MG63 (cell line): ENCODE data around the gene PCID2. TPM values are rescaled to one million over a fixed set of nuclear protein-coding genes. Genes with fewer than 3 reads are reported as not detected.
"Not testable (repeated sequence)": the region's sequence is repeated elsewhere in the genome, so short reads cannot be mapped to it uniquely, and the experiment has no call there.

Experiments
- DNase-seq: peaks from one replicate; pipeline ENCODE4 v3.0.0-alpha.2; 2020
- H3K27me3 ChIP-seq: fragments of 250-450 bp; sonication (Bioruptor Pico); 2 replicates; pipeline ENCODE4 v1.5.1; 2020; ENCODE audit warnings: mild to moderate bottlenecking, moderate library complexity
- H3K36me3 ChIP-seq: fragments of 250-450 bp; sonication (Bioruptor Pico); 2 replicates; pipeline ENCODE4 v1.5.1; 2020; ENCODE audit warnings: mild to moderate bottlenecking, moderate library complexity
- H3K4me3 ChIP-seq: fragments of 250-450 bp; sonication (Bioruptor Pico); 2 replicates; pipeline ENCODE4 v1.5.1; 2020; ENCODE audit warnings: mild to moderate bottlenecking, moderate library complexity
- H3K9me3 ChIP-seq: fragments of 250-450 bp; sonication (Bioruptor Pico); 2 replicates; pipeline ENCODE4 v1.5.1; 2020; ENCODE audit warnings: mild to moderate bottlenecking, moderate library complexity
- total RNA-seq: library from RNA; depleted of rRNA; stranded (reverse); fragments of >200 nt; shearing (Covaris generic); gene quantifications from 2 replicates; pipeline ENCODE4 v1.2.3, GENCODE V29; 2014; ENCODE audit warnings: low replicate concordance

Gene PCID2
- total RNA-seq, 1 experiment from 2014 or later, result 106 TPM

DNA sequence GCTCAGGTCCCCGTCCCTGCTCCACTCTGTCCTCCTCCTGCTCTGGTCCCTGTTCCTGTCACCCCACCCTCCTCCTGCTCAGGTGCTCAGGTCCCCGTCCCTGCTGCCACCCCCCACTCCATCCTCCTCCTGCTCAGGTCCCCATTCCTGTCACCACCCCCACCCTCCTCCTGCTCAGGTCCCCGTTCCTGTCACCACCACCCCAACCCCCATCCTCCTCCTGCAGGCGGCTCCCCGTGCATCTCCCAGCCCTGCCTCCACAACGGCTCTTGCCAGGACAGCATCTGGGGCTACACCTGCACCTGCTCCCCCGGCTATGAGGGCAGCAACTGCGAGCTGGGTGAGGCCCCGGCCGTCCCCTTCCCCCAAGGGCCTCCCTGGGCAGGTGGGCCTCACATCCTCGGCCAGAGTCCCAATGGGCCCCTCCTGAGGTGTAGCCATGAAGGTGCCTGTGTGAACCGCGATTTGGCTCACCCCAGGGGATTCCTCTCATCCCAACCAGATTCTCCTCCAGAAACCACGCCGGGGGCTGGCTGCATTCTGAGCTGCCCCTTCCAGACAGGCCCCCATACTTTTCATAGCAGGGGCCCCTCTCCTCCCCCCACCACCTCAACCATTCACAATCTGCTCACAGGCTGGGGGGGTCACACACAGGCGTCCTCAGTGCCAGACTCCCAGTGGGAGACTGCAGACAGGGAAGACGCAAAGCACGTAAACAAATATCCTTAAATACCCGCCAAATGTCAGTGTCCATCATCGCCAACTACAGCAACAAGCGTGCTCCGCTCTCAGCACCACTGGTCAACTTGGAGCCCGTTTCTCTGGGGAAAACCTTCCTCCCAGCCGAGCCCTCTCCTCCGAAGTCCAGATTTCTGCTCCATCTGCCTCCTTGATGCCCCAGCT, 45.4 kb downstream of the PCID2 start:
- Histone ChIP-seq H3K4me3 (no peak overlapping the region), H3K9me3 (no peaks in the 10 kb centered on the region), H3K36me3 (peaks cover 11% of the 10 kb centered on the region; the same call in 1 of the 2 replicates), H3K27me3 (peaks cover 9% of the 10 kb centered on the region)
- DNase-seq, result no peak

- H3K36me3 ChIP-seq, H3K27me3 ChIP-seq, DNase-seq, H3K9me3 ChIP-seq, H3K4me3 ChIP-seq: not testable (repeated sequence)
These were observed 46.5 kb downstream of the PCID2 start for GRCh38 chr13:113161975-113162374.

DNA sequence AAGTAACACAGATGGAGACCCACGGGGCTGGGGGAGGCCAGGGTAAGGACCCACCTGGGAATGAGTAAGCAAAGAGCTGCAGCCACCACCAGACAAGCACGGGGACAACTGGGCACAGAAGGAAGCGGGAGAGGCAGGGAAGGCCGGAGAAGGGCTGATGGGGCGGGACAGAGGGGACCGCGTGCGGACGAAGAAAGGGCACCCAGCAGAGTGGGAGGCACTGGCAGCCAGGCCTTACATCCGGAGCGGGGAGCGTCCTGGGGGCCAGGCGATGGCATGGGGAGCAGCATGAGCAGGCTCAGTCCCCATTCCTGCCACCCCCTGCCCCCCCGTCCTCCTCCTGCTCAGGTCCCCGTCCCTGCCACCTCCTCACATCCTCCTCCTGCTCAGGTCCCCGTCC, 47.0 kb downstream of the PCID2 start:
- H3K27me3 ChIP-seq, result peaks cover 9% of the 10 kb centered on the region
- H3K36me3 ChIP-seq, result no peaks in the 10 kb centered on the region; the same call in 1 of the 2 replicates
- no peaks in the 10 kb centered on the region for H3K9me3 ChIP-seq
- no peak for DNase-seq
- H3K4me3 ChIP-seq, result no peak overlapping the region

DNA sequence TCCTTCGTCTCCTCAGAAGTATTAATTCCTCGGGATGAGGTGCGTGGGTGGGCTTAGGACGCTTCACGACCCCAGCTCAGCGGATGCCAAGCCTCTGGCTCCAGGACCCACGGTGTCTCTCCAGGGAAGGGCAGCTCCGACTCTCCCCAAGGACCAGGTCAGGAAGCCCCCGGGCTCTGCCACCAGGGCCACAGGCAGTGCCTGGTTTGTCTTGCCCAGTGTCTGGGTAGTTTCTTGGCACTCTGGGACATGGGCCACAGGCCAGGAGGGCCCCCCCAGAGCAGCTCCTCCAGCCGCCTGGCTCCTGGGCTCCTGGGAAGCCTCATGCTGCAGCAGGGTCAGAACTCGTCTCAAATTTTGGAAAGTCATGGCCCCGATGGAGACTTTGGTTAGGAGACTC, 47.5 kb downstream of the PCID2 start:
- DNase-seq, result no peak
- Histone ChIP-seq H3K9me3 (no peaks in the 10 kb centered on the region), H3K4me3 (no peak overlapping the region), H3K27me3 (peaks cover 9% of the 10 kb centered on the region), H3K36me3 (no peaks in the 10 kb centered on the region)

GRCh38 chr13:113159701-113160100, 48.8 kb downstream of the PCID2 start:
- peaks cover 9% of the 10 kb centered on the region for H3K27me3 ChIP-seq
- DNase-seq, result no peak
- no peaks in the 10 kb centered on the region for H3K36me3 ChIP-seq
- H3K9me3 ChIP-seq, result no peaks in the 10 kb centered on the region
- H3K4me3 ChIP-seq, result no peak overlapping the region

DNA sequence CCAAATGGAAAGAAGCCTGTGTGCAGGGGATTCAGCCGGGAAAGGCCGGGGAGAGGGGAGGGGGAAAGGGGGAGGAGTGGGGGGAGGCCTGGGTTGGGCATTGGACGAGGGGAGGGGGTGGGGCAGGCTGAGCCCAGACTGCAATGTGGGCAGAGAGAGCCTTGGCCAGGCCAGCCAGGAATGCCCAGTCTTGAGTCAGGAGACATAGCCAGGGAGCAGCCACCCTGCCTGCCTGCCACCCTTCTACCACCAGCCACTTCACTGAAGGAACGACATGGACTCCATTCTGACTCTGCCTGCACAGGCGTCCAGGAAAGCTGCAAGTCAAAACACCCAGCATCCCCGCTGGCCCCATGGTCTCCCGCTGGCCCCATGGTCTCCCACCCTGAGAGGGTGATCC, 49.5 kb downstream of the PCID2 start:
- Histone ChIP-seq H3K27me3 (peaks cover 9% of the 10 kb centered on the region), H3K9me3 (no peaks in the 10 kb centered on the region), H3K36me3 (no peaks in the 10 kb centered on the region), H3K4me3 (no peak overlapping the region)
- no peak for DNase-seq

GRCh38 chr13:113157929-113158747, 50.3 kb downstream of the PCID2 start, which contains the start of gene PROZ:
TSS of gene PROZ (plus strand) at chr13:113158648. CDS start at chr13:113158661, 13 bp downstream.
- peaks cover 4% of the 10 kb centered on the region for H3K27me3 ChIP-seq
- DNase-seq, result no peak
- no peak within 1 kb of the TSS for H3K4me3 ChIP-seq
- no peaks in the 10 kb centered on the region for H3K36me3 ChIP-seq
- no peaks in the 10 kb centered on the region for H3K9me3 ChIP-seq

DNA sequence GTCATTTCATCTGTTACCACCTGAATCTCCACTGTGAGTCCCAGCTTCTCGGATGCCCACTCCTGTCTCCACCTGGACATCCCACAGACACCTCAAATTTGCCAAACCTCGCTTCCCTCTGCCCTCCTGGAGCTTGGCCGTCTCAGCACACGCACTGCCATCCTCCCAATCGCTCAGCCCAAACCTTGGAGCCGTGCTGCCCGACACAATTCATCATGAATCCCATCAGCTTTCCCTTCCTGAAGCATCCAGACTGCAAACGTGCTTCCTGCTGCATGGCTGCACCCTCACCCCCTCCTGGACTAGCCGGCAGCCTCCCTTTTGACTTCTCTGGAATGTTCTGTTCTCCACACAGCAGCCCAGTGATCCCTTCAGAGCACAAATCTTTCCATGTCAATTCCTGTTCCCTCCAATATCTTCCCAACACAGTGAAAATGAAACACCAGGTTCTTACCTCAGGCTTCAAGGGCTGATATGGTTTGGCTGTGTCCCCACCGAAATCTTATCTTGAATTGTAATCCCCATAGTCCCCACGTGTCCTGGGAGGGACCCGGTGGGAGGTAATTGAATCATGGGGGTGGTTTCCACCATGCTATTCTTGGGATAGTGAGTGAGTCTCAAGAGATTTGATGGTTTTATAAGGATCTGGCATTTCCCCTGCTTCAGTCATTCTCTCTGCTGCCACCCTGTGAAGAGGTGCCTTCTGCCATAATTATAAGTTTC, 51.1 kb downstream of the PCID2 start:
- DNase-seq, result no peak
- H3K27me3 ChIP-seq, result no peaks in the 10 kb centered on the region
- H3K4me3 ChIP-seq, result no peak overlapping the region
- no peaks in the 10 kb centered on the region for H3K9me3 ChIP-seq
- no peaks in the 10 kb centered on the region for H3K36me3 ChIP-seq

DNA sequence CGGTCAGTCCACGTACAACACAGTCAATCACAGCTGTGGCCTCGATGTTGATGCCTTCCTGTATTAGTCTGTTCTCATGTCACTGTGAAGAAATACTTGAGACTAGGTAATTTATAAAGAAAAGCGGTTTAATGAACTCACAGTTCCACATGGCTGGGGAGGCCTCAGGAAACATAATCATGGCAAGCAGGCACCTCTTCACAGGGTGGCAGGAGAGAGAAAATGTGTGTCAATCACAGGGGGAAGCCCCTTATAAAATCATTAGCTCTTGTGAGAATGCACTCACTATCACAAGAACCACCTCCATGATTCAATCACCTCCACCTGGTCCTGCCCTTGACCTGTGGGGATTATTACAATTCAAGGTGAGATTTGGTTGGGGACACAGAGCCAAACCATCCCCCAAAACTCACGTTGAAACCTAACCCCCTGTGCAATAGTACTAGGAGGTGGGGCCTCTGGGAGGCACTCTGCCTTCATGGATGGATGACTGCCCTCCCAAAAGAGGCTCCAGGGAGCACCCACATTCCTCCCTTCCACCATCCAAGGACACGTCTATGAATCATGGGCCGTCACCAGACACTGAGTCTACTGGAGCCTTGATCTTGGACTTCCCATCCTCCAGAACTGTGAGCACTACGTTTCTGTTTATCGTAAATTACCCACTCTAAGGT, 52.4 kb downstream of the PCID2 start:
- no peaks in the 10 kb centered on the region for H3K36me3 ChIP-seq
- no peaks in the 10 kb centered on the region for H3K27me3 ChIP-seq
- no peak for DNase-seq
- no peak overlapping the region for H3K4me3 ChIP-seq
- no peaks in the 10 kb centered on the region for H3K9me3 ChIP-seq

GRCh38 chr13:113155201-113155600, 53.3 kb downstream of the PCID2 start:
- Histone ChIP-seq H3K4me3 (no peak overlapping the region), H3K36me3 (no peaks in the 10 kb centered on the region), H3K27me3 (no peaks in the 10 kb centered on the region), H3K9me3 (no peaks in the 10 kb centered on the region)
- no peak for DNase-seq

DNA sequence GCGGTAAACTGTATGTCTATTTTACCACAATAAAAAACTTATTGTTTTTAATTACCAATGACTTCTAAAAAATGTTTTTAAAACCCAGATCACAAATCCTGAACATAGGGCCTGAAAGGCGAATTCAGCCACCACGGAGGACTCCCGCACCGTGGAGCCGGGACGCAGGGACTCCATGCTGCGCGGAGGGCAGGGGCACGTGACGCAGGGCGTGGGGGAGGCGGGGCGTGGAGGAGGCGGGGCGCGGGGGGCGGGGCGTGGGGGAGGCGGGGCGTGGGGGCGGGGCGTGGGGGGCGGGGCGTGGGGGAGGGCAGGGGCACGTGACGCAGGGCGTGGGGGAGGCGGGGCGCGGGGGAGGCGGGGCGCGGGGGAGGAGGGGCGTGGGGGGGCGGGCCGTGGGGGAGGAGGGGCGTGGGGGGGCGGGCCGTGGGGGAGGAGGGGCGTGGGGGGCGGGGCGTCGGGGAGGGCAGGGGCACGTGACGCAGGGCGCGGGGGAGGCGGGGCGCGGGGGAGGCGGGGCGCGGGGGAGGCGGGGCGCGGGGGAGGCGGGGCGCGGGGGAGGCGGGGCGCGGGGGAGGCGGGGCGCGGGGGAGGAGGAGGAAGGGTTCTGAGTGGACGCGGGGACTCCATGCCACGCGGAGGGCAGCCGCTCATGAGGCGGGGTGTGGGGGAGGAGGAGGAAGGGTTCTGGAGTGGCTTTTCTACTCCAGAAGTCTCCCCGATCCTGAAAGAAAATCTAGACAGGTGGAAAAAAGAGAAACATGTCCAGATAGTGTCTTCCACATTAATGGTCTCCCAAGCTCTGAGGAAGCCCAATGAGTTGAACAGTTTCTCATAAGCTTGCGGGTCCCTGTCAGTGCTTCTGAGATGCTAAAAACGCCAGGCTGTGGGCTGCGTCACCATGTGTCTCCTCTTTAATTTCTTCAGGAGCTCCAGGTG, 54.4 kb downstream of the PCID2 start:
- peak overlapping the region; percentile 37 for H3K4me3 ChIP-seq
- DNase-seq, result peak; percentile 69
- H3K9me3 ChIP-seq, result no peaks in the 10 kb centered on the region
- H3K36me3 ChIP-seq, result no peaks in the 10 kb centered on the region
- no peaks in the 10 kb centered on the region for H3K27me3 ChIP-seq

DNA sequence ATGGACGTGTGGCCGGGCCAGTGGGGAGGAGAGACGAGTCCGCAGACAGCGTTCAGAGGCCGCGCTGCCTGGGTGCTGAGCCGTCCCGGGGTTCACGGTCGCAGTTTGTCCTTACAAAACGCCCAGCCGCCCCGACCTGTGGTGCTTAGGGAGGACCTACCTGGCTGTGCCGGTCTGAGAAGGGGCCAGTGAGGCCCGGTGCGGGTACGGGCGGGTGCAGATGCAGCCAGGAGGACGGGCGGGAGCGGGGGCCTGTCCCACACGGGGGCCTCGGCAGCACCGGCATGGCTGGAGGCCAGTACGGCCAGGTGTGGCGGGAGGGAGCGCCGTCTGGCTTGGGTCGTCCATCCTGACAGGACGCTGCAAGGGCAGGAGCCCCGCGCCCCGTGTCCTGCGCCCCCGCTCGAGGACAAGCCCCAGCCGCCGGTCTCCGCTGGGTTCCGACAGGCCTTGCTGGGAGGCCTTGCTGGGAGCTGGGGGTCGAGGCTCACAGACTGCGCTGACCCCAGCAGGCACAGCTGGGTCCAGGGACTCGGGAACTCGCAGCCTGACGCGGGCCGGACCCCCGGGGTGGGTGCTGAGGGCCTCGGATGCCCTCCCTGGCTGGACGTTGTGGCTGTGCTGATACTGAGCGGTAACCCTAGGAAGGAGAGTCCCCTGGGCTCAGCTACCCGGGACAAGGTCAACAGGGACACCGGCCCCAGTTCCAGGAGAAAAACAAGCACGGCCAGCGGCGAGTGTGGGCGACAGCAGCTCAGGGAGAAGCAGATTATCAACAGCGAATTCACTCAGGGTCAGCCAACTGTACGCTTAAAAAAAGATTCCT, 55.3 kb downstream of the PCID2 start:
- Histone ChIP-seq H3K27me3 (no peaks in the 10 kb centered on the region), H3K4me3 (peak overlapping the region; percentile 27), H3K36me3 (no peaks in the 10 kb centered on the region), H3K9me3 (no peaks in the 10 kb centered on the region)
- DNase-seq, result peak; percentile 14

DNA sequence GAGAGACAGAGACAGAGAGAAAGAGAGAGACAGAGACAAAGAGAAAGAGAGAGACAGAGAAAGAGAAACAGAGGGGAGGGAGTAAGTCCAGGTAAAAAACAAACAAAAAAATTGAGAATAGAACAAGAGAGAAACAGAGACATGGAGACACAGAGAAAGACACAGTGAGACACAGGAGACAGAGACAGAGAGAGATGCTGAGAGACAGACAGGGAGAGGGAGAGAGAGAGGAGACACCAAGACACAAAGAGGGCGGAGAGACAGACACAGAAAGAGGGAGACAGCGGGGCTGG, 55.8 kb downstream of the PCID2 start:
- no peak overlapping the region for H3K4me3 ChIP-seq
- DNase-seq, result no peak
- H3K9me3 ChIP-seq, result no peaks in the 10 kb centered on the region
- H3K27me3 ChIP-seq, result no peaks in the 10 kb centered on the region
- H3K36me3 ChIP-seq, result no peaks in the 10 kb centered on the region

GRCh38 chr13:113151745-113152690, 56.5 kb downstream of the PCID2 start:
- Histone ChIP-seq H3K9me3 (no peaks in the 10 kb centered on the region), H3K36me3 (no peaks in the 10 kb centered on the region), H3K27me3 (no peaks in the 10 kb centered on the region), H3K4me3 (no peak overlapping the region)
- peak; percentile 35 for DNase-seq
